GM18870 (cell line): ENCODE data around the gene GSTM5.
A peak's percentile ranks its signal among the peaks of the same experiment; 100 is the strongest.
"Not testable (repeated sequence)": the region's sequence is repeated elsewhere in the genome, so short reads cannot be mapped to it uniquely, and the experiment has no call there.

Source experiments
- ATAC-seq: cut with Tn5 transposase; IDR thresholded peaks from one replicate; pipeline ENCODE4 v1.9.1; 2021; ENCODE audit warnings: moderate library complexity; ENCODE audit not compliant: unreplicated experiment

The GSTM5 gene

GRCh38 chr1:109695138-109695537, 16.9 kb upstream of the GSTM5 start:
- not testable (repeated sequence) for ATAC-seq

GRCh38 chr1:109697066-109697465, 15.0 kb upstream of the GSTM5 start:
- no peak for ATAC-seq

- ATAC-seq = not testable (repeated sequence)
Measured at GRCh38 chr1:109697861-109698260, 14.2 kb upstream of the GSTM5 start.

GRCh38 chr1:109702940-109703339, 9.1 kb upstream of the GSTM5 start:
- ATAC-seq = not testable (repeated sequence)

- ATAC-seq = no peak
Measured at GRCh38 chr1:109704173-109704572, 7.9 kb upstream of the GSTM5 start.

GRCh38 chr1:109705411-109705810, 6.6 kb upstream of the GSTM5 start:
- no peak for ATAC-seq

GRCh38 chr1:109708949-109709348, 3.1 kb upstream of the GSTM5 start:
- ATAC-seq = not testable (repeated sequence)

GRCh38 chr1:109709822-109710221, 2.2 kb upstream of the GSTM5 start:
- not testable (repeated sequence) for ATAC-seq

GRCh38 chr1:109712321-109712864, 342 bp downstream of the GSTM5 start:
- ATAC-seq = no peak

GRCh38 chr1:109713636-109714035, 1.6 kb downstream of the GSTM5 start:
- no peak for ATAC-seq

GRCh38 chr1:109714661-109715372, 2.8 kb downstream of the GSTM5 start:
- ATAC-seq = no peak

- ATAC-seq = no peak
Measured at GRCh38 chr1:109716121-109716520, 4.1 kb downstream of the GSTM5 start.

GRCh38 chr1:109716570-109717090, 4.6 kb downstream of the GSTM5 start:
- no peak for ATAC-seq

- ATAC-seq = no peak
Measured at GRCh38 chr1:109717729-109718128, 5.7 kb downstream of the GSTM5 start.

GRCh38 chr1:109718495-109718894, 6.4 kb downstream of the GSTM5 start:
- no peak for ATAC-seq

- peak; percentile 63 for ATAC-seq
Measured at GRCh38 chr1:109719337-109719837, 7.3 kb downstream of the GSTM5 start.

GRCh38 chr1:109721042-109721441, 9.0 kb downstream of the GSTM5 start:
- no peak for ATAC-seq

GRCh38 chr1:109721971-109722370, 9.9 kb downstream of the GSTM5 start:
- no peak for ATAC-seq

- no peak for ATAC-seq
Measured at GRCh38 chr1:109722908-109723691, 11.0 kb downstream of the GSTM5 start.

GRCh38 chr1:109724933-109725332, 12.9 kb downstream of the GSTM5 start:
- ATAC-seq = no peak

- ATAC-seq = no peak
Measured at GRCh38 chr1:109725510-109725909, 13.5 kb downstream of the GSTM5 start.

GRCh38 chr1:109726007-109726406, 14.0 kb downstream of the GSTM5 start:
- no peak for ATAC-seq
